OCI-LY1 (cell line): ENCODE measurements around the gene GPR32.

ENCODE experiments used
- CTCF ChIP-seq: fragments of 200-600 bp; sonication (generic), shearing (Covaris generic); IDR thresholded peaks from 2 replicates; pipeline ENCODE4 v1.5.1; 2017; ENCODE audit warnings: mild to moderate bottlenecking, antibody characterized with exemption, low read length, moderate library complexity, mixed read lengths
- EZH2 ChIP-seq: fragments of 200-600 bp; sonication (generic), shearing (Covaris generic); IDR thresholded peaks from 2 replicates; pipeline ENCODE4 v1.8.0; 2017; ENCODE audit warnings: borderline replicate concordance, mixed run types, mild to moderate bottlenecking, antibody characterized with exemption, low read length, moderate library complexity, mixed read lengths

- TF ChIP-seq CTCF (no peak), EZH2 (no peak)
Measured at GRCh38 chr19:50739132-50739913, 30.9 kb upstream of the GPR32 start.
